ENCODE results near the gene CNTNAP2.

Gene CNTNAP2

GRCh38 chr7:147496209-147496608 is 1379.6 kb downstream of the CNTNAP2 start:
- H3K9ac ChIP-seq (ENCODE audit: low read length) = no peak overlapping the region
- no peaks in the 10 kb centered on the region for H3K4me1 ChIP-seq (ENCODE audit: control insufficient read depth, insufficient read depth, low read length)
- no peaks in the 10 kb centered on the region for H3K27me3 ChIP-seq (ENCODE audit: control insufficient read depth, insufficient read depth, low read length)

GRCh38 chr7:147497246-147497645 is 1380.6 kb downstream of the CNTNAP2 start:
- Histone ChIP-seq H3K27me3 (ENCODE audit: control insufficient read depth, insufficient read depth, low read length) (no peaks in the 10 kb centered on the region), H3K9ac (ENCODE audit: low read length) (no peak overlapping the region), H3K36me3 (ENCODE audit: control insufficient read depth, insufficient read depth, low read length) (no peaks in the 10 kb centered on the region), H3K4me1 (ENCODE audit: control insufficient read depth, insufficient read depth, low read length) (no peaks in the 10 kb centered on the region), H3K27ac (ENCODE audit: low read depth, low read length) (no peak overlapping the region), H3K4me3 (ENCODE audit: low read length) (no peak overlapping the region)

More at GRCh38 chr7:147496209-147496608, 1379.6 kb downstream of the CNTNAP2 start:
- Histone ChIP-seq H3K4me3 (ENCODE audit: low read length) (no peak overlapping the region), H3K27ac (ENCODE audit: low read depth, low read length) (no peak overlapping the region), H3K36me3 (ENCODE audit: control insufficient read depth, insufficient read depth, low read length) (no peaks in the 10 kb centered on the region)

- Histone ChIP-seq H3K27ac (ENCODE audit: low read depth, low read length) (no peak overlapping the region), H3K9ac (ENCODE audit: low read length) (no peak overlapping the region), H3K4me3 (ENCODE audit: low read length) (no peak overlapping the region), H3K36me3 (ENCODE audit: control insufficient read depth, insufficient read depth, low read length) (no peaks in the 10 kb centered on the region), H3K4me1 (ENCODE audit: control insufficient read depth, insufficient read depth, low read length) (no peaks in the 10 kb centered on the region), H3K27me3 (ENCODE audit: control insufficient read depth, insufficient read depth, low read length) (no peaks in the 10 kb centered on the region)
Observed at GRCh38 chr7:147498081-147498480, 1381.5 kb downstream of the CNTNAP2 start.

GRCh38 chr7:147509035-147509501 is 1392.5 kb downstream of the CNTNAP2 start:
- Histone ChIP-seq H3K4me3 (ENCODE audit: low read length) (no peak overlapping the region), H3K36me3 (ENCODE audit: control insufficient read depth, insufficient read depth, low read length) (no peaks in the 10 kb centered on the region), H3K27me3 (ENCODE audit: control insufficient read depth, insufficient read depth, low read length) (no peaks in the 10 kb centered on the region), H3K4me1 (ENCODE audit: control insufficient read depth, insufficient read depth, low read length) (no peaks in the 10 kb centered on the region), H3K9ac (ENCODE audit: low read length) (no peak overlapping the region), H3K27ac (ENCODE audit: low read depth, low read length) (no peak overlapping the region)

- no peak overlapping the region for H3K4me3 ChIP-seq (ENCODE audit: low read length)
- H3K4me1 ChIP-seq (ENCODE audit: control insufficient read depth, insufficient read depth, low read length) = no peaks in the 10 kb centered on the region
- no peak overlapping the region for H3K9ac ChIP-seq (ENCODE audit: low read length)
- H3K27me3 ChIP-seq (ENCODE audit: control insufficient read depth, insufficient read depth, low read length) = no peaks in the 10 kb centered on the region
- no peak overlapping the region for H3K27ac ChIP-seq (ENCODE audit: low read depth, low read length)
- H3K36me3 ChIP-seq (ENCODE audit: control insufficient read depth, insufficient read depth, low read length) = no peaks in the 10 kb centered on the region
Observed at GRCh38 chr7:147509541-147510200, 1393.1 kb downstream of the CNTNAP2 start.

GRCh38 chr7:147510201-147510542 is 1393.6 kb downstream of the CNTNAP2 start:
- no peak overlapping the region for H3K9ac ChIP-seq (ENCODE audit: low read length)
- H3K4me3 ChIP-seq (ENCODE audit: low read length) = no peak overlapping the region
- no peaks in the 10 kb centered on the region for H3K4me1 ChIP-seq (ENCODE audit: control insufficient read depth, insufficient read depth, low read length)
- H3K27me3 ChIP-seq (ENCODE audit: control insufficient read depth, insufficient read depth, low read length) = no peaks in the 10 kb centered on the region
- no peak overlapping the region for H3K27ac ChIP-seq (ENCODE audit: low read depth, low read length)
- H3K36me3 ChIP-seq (ENCODE audit: control insufficient read depth, insufficient read depth, low read length) = no peaks in the 10 kb centered on the region

- Histone ChIP-seq H3K4me3 (ENCODE audit: low read length) (no peak overlapping the region), H3K9ac (ENCODE audit: low read length) (no peak overlapping the region), H3K27ac (ENCODE audit: low read depth, low read length) (no peak overlapping the region), H3K4me1 (ENCODE audit: control insufficient read depth, insufficient read depth, low read length) (no peaks in the 10 kb centered on the region), H3K36me3 (ENCODE audit: control insufficient read depth, insufficient read depth, low read length) (no peaks in the 10 kb centered on the region), H3K27me3 (ENCODE audit: control insufficient read depth, insufficient read depth, low read length) (no peaks in the 10 kb centered on the region)
Observed at GRCh38 chr7:147510923-147511322, 1394.3 kb downstream of the CNTNAP2 start.

GRCh38 chr7:147513451-147513850 is 1396.8 kb downstream of the CNTNAP2 start:
- Histone ChIP-seq H3K36me3 (ENCODE audit: control insufficient read depth, insufficient read depth, low read length) (no peaks in the 10 kb centered on the region), H3K4me3 (ENCODE audit: low read length) (no peak overlapping the region), H3K9ac (ENCODE audit: low read length) (no peak overlapping the region), H3K4me1 (ENCODE audit: control insufficient read depth, insufficient read depth, low read length) (no peaks in the 10 kb centered on the region), H3K27me3 (ENCODE audit: control insufficient read depth, insufficient read depth, low read length) (no peaks in the 10 kb centered on the region), H3K27ac (ENCODE audit: low read depth, low read length) (no peak overlapping the region)

GRCh38 chr7:147516391-147516790 is 1399.8 kb downstream of the CNTNAP2 start:
- no peak overlapping the region for H3K4me3 ChIP-seq (ENCODE audit: low read length)
- H3K4me1 ChIP-seq (ENCODE audit: control insufficient read depth, insufficient read depth, low read length) = no peaks in the 10 kb centered on the region
- H3K9ac ChIP-seq (ENCODE audit: low read length) = no peak overlapping the region
- no peaks in the 10 kb centered on the region for H3K36me3 ChIP-seq (ENCODE audit: control insufficient read depth, insufficient read depth, low read length)
- H3K27ac ChIP-seq (ENCODE audit: low read depth, low read length) = no peak overlapping the region
- H3K27me3 ChIP-seq (ENCODE audit: control insufficient read depth, insufficient read depth, low read length) = no peaks in the 10 kb centered on the region

GRCh38 chr7:147519062-147519461 is 1402.5 kb downstream of the CNTNAP2 start:
- H3K27ac ChIP-seq (ENCODE audit: low read depth, low read length) = no peak overlapping the region
- H3K4me3 ChIP-seq (ENCODE audit: low read length) = no peak overlapping the region
- H3K27me3 ChIP-seq (ENCODE audit: control insufficient read depth, insufficient read depth, low read length) = no peaks in the 10 kb centered on the region
- no peaks in the 10 kb centered on the region for H3K4me1 ChIP-seq (ENCODE audit: control insufficient read depth, insufficient read depth, low read length)
- no peak overlapping the region for H3K9ac ChIP-seq (ENCODE audit: low read length)
- H3K36me3 ChIP-seq (ENCODE audit: control insufficient read depth, insufficient read depth, low read length) = no peaks in the 10 kb centered on the region

GRCh38 chr7:147523056-147523455 is 1406.5 kb downstream of the CNTNAP2 start:
- H3K36me3 ChIP-seq (ENCODE audit: control insufficient read depth, insufficient read depth, low read length) = no peaks in the 10 kb centered on the region
- no peaks in the 10 kb centered on the region for H3K4me1 ChIP-seq (ENCODE audit: control insufficient read depth, insufficient read depth, low read length)
- H3K27me3 ChIP-seq (ENCODE audit: control insufficient read depth, insufficient read depth, low read length) = no peaks in the 10 kb centered on the region
- no peak overlapping the region for H3K4me3 ChIP-seq (ENCODE audit: low read length)
- H3K9ac ChIP-seq (ENCODE audit: low read length) = no peak overlapping the region
- H3K27ac ChIP-seq (ENCODE audit: low read depth, low read length) = no peak overlapping the region

GRCh38 chr7:147524726-147525250 is 1408.2 kb downstream of the CNTNAP2 start:
- H3K4me3 ChIP-seq (ENCODE audit: low read length) = no peak overlapping the region
- H3K27ac ChIP-seq (ENCODE audit: low read depth, low read length) = no peak overlapping the region
- no peaks in the 10 kb centered on the region for H3K27me3 ChIP-seq (ENCODE audit: control insufficient read depth, insufficient read depth, low read length)
- no peaks in the 10 kb centered on the region for H3K36me3 ChIP-seq (ENCODE audit: control insufficient read depth, insufficient read depth, low read length)
- H3K9ac ChIP-seq (ENCODE audit: low read length) = no peak overlapping the region
- H3K4me1 ChIP-seq (ENCODE audit: control insufficient read depth, insufficient read depth, low read length) = no peaks in the 10 kb centered on the region

- Histone ChIP-seq H3K27me3 (ENCODE audit: control insufficient read depth, insufficient read depth, low read length) (no peaks in the 10 kb centered on the region), H3K27ac (ENCODE audit: low read depth, low read length) (no peak overlapping the region), H3K4me3 (ENCODE audit: low read length) (no peak overlapping the region), H3K4me1 (ENCODE audit: control insufficient read depth, insufficient read depth, low read length) (no peaks in the 10 kb centered on the region), H3K9ac (ENCODE audit: low read length) (no peak overlapping the region), H3K36me3 (ENCODE audit: control insufficient read depth, insufficient read depth, low read length) (no peaks in the 10 kb centered on the region)
Observed at GRCh38 chr7:147525325-147525724, 1408.7 kb downstream of the CNTNAP2 start.
